K562 (cell line): ENCODE results near the gene CUEDC2. TPM values are rescaled to one million over a fixed set of nuclear protein-coding genes. Genes with fewer than 3 reads are reported as not detected.

ENCODE experiments used
- ADNP ChIP-seq: fragments of 200-800 bp; sonication (Bioruptor generic); IDR thresholded peaks from 2 replicates; pipeline ENCODE4 v1.6.1; 2016; ENCODE audit warnings: missing genetic modification characterization, missing compliant biosample characterization
- ARID3A ChIP-seq: IDR thresholded peaks from 2 replicates; pipeline ENCODE4 v1.6.1; 2012; ENCODE audit warnings: low read depth, low read length, improper control_type of control experiment, borderline replicate concordance
- CHD7 ChIP-seq: fragments of 200-600 bp; sonication (generic); IDR thresholded peaks from one replicate; pipeline ENCODE4 v1.6.1; 2012; ENCODE audit warnings: mild to moderate bottlenecking, low read depth, low read length, inconsistent platforms
- E2F6 ChIP-seq, 2 experiments: IDR thresholded peaks; 2 replicates each; pipeline ENCODE4 v1.6.1; 2011; ENCODE audit warnings: borderline replicate concordance in 1 of 2, control low read depth in 1 of 2, low read depth in 1 of 2, low read length in 1 of 2, mild to moderate bottlenecking in 1 of 2, mixed read lengths in 1 of 2, moderate library complexity in 1 of 2; ENCODE audit not compliant: insufficient read depth in 1 of 2, insufficient read length in 1 of 2, poor library complexity in 1 of 2, severe bottlenecking in 1 of 2; ENCODE audit errors: extremely low read depth in 1 of 2
- FIP1L1 ChIP-seq: fragments of 200-400 bp; formaldehyde crosslinking; IDR thresholded peaks from 2 replicates; pipeline ENCODE4 v1.6.1; 2018; ENCODE audit warnings: mild to moderate bottlenecking, low read depth, low read length; ENCODE audit not compliant: poor library complexity, severe bottlenecking
- GTF2F1 ChIP-seq: IDR thresholded peaks from 2 replicates; pipeline ENCODE4 v1.6.1; 2011; ENCODE audit warnings: low read depth, low read length, improper control_type of control experiment
- KDM2B ChIP-seq: fragments of 250-450 bp; sonication (Bioruptor Pico); IDR thresholded peaks from 2 replicates; pipeline ENCODE4 v1.8.0; 2021; ENCODE audit warnings: mild to moderate bottlenecking, moderate library complexity
- NFATC3 ChIP-seq: fragments of 450-650 bp; IDR thresholded peaks from 2 replicates; pipeline ENCODE4 v1.6.1; 2017; ENCODE audit warnings: mild to moderate bottlenecking
- NRF1 ChIP-seq, 2 experiments: fragments of 450-650 bp; IDR thresholded peaks in 1 of 2; conservative IDR thresholded peaks in 1 of 2; 2 replicates each; pipeline ENCODE4 v1.6.1; 2014; ENCODE audit warnings: mild to moderate bottlenecking in 2 of 2
- RNF2 ChIP-seq: sonication (generic); IDR thresholded peaks from 2 replicates; pipeline ENCODE4 v1.6.1; 2016
- SMARCB1 ChIP-seq: IDR thresholded peaks from 2 replicates; pipeline ENCODE4 v1.6.1; 2011; ENCODE audit warnings: improper control_type of control experiment, low read depth; ENCODE audit not compliant: insufficient read length
- ZFP36 ChIP-seq: fragments of 150-350 bp; IDR thresholded peaks from 2 replicates; pipeline ENCODE4 v1.6.1; 2018; ENCODE audit warnings: low read length, low read depth; ENCODE audit not compliant: partially characterized antibody
- ZNF316 ChIP-seq: fragments of 450-650 bp; IDR thresholded peaks from 2 replicates; pipeline ENCODE4 v1.6.1; 2016
- polyA plus RNA-seq, 8 experiments: library from polyadenylated mRNA; depleted of rRNA in 4 of 8; stranded (reverse) in 5 of 8; unstranded in 3 of 8; fragments of >200 nt; fragmentation: Nextera tagmentation in 2 of 8; fragmentation: Illumina TruSeq in 1 of 8; extraction: Ambion mirVana in 2 of 8; extraction: Trizol in 1 of 8; gene quantifications; 2 replicates each; pipeline versions ENCODE4 v1.2.1 to v1.2.3, GENCODE V29; 2011 to 2014; ENCODE audit warnings: inconsistent platforms in 1 of 8, missing spikeins in 1 of 8
- total RNA-seq, 7 experiments: library from RNA; depleted of rRNA in 6 of 7; stranded (reverse); fragments of >200 nt in 6 of 7; fragmentation: Illumina TruSeq in 2 of 7; extraction: Trizol in 2 of 7; gene quantifications; 2 replicates each; pipeline versions ENCODE4 v1.2.1 to v1.2.3, GENCODE V29; 2011 to 2021; ENCODE audit warnings: low replicate concordance in 1 of 7

The CUEDC2 gene
- total and polyA plus RNA-seq, 9 of the 15 experiments (the other 6 are each of a cell fraction or from before 2014, with no cell fraction given): 8.5 to 48.9 (median 27.4) TPM

- TF ChIP-seq E2F6 (IDR thresholded peaks at IDR 0.05; ENCODE audit: borderline replicate concordance in 1 of 2, extremely low read depth in 1 of 2, insufficient read depth in 1 of 2, insufficient read length in 1 of 2, low read depth in 1 of 2, low read length in 1 of 2, poor library complexity in 1 of 2, severe bottlenecking in 1 of 2) (peak; percentile 62 to 79), NRF1 (conservative IDR thresholded peaks at IDR 0.05 in 1 of 2, IDR thresholded peaks at IDR 0.05 in 1 of 2) (peak; percentile 79 to 82), SMARCB1 (no peak), ZFP36 (no peak), GTF2F1 (no peak), NFATC3 (no peak), ARID3A (no peak), ZNF316 (no peak), RNF2 (no peak; the same call in 1 of the 2 replicates), FIP1L1 (no peak), ADNP (no peak), CHD7 (no peak), KDM2B (CRISPR knock-in tag) (0 out of 2 replicates have a peak, but pooled peaks have one; percentile 17)
These were observed 38.1 kb downstream of the CUEDC2 start (continued) for GRCh38 chr10:102394079-102394800.
